Measurements from ENCODE around the gene RAPGEF6.

DNA sequence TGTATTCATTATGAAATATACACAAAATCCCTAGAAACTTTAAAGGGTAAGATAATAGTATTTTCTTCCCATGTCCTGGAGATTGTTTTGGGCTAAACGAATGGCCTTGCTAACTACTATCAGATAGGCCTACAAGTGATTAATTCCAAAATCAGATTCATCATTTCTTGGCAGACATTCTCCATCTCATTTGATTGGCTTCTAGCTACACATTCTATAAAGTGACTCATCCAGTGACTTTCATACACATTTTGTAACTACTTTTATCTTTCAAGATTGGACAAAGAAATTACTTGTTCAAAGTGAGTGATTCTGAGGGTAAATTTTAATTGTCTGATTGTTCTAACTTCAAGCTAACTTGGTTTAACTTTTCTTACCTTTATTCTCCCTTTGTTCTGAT lies 93.3 kb downstream of the RAPGEF6 start:
- TF ChIP-seq EP300 (IDR thresholded peaks at IDR 0.05): no peak
- TF ChIP-seq, protein P1, sequence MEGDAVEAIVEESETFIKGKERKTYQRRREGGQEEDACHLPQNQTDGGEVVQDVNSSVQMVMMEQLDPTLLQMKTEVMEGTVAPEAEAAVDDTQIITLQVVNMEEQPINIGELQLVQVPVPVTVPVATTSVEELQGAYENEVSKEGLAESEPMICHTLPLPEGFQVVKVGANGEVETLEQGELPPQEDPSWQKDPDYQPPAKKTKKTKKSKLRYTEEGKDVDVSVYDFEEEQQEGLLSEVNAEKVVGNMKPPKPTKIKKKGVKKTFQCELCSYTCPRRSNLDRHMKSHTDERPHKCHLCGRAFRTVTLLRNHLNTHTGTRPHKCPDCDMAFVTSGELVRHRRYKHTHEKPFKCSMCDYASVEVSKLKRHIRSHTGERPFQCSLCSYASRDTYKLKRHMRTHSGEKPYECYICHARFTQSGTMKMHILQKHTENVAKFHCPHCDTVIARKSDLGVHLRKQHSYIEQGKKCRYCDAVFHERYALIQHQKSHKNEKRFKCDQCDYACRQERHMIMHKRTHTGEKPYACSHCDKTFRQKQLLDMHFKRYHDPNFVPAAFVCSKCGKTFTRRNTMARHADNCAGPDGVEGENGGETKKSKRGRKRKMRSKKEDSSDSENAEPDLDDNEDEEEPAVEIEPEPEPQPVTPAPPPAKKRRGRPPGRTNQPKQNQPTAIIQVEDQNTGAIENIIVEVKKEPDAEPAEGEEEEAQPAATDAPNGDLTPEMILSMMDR (IDR thresholded peaks at IDR 0.05): no peak
- TF ChIP-seq POLR2AphosphoS5 (IDR thresholded peaks at IDR 0.05): no peak
